Measurements from ENCODE around the gene ZSWIM5. TPM values are rescaled to one million over a fixed set of nuclear protein-coding genes. Genes with fewer than 3 reads are reported as not detected.
"Not testable (repeated sequence)": the region's sequence is repeated elsewhere in the genome, so short reads cannot be mapped to it uniquely, and the experiment has no call there.

ZSWIM5 gene
- total RNA-seq, 1 donor from 2014 or later: 4.1 TPM

GRCh38 chr1:45111239-45111638, 95.2 kb downstream of the ZSWIM5 start:
- TF ChIP-seq CTCF (IDR thresholded peaks at IDR 0.05): no peak
- peaks cover 2% of the 10 kb centered on the region for H3K4me1 ChIP-seq
- no peak overlapping the region for H3K27ac ChIP-seq
- H3K4me3 ChIP-seq: no peak overlapping the region
- H3K9me3 ChIP-seq: no peaks in the 10 kb centered on the region
- no peaks in the 10 kb centered on the region for H3K36me3 ChIP-seq
- no peaks in the 10 kb centered on the region for H3K27me3 ChIP-seq
- ATAC-seq (no peak), DNase-seq (no peak)
- intact Hi-C loops (cut with DNase I): no loop called here

GRCh38 chr1:45107782-45108181, 98.6 kb downstream of the ZSWIM5 start:
- intact Hi-C loops (cut with DNase I): no loop called here
- no peak overlapping the region for H3K27ac ChIP-seq
- DNase-seq (no peak), ATAC-seq (no peak)
- H3K36me3 ChIP-seq: no peaks in the 10 kb centered on the region
- TF ChIP-seq CTCF (IDR thresholded peaks at IDR 0.05): no peak
- H3K27me3 ChIP-seq: no peaks in the 10 kb centered on the region
- H3K9me3 ChIP-seq: no peaks in the 10 kb centered on the region
- H3K4me1 ChIP-seq: no peaks in the 10 kb centered on the region
- H3K4me3 ChIP-seq: no peak overlapping the region

GRCh38 chr1:45106864-45107263, 99.5 kb downstream of the ZSWIM5 start:
- H3K4me1 ChIP-seq; H3K9me3 ChIP-seq; H3K36me3 ChIP-seq; H3K4me3 ChIP-seq; H3K27ac ChIP-seq; ATAC-seq; intact Hi-C loops (cut with DNase I); H3K27me3 ChIP-seq; DNase-seq: not testable (repeated sequence)

- H3K27me3 ChIP-seq; H3K4me3 ChIP-seq; ATAC-seq; DNase-seq; H3K9me3 ChIP-seq; intact Hi-C loops (cut with DNase I); H3K27ac ChIP-seq; H3K4me1 ChIP-seq; H3K36me3 ChIP-seq: not testable (repeated sequence)
Measured at GRCh38 chr1:45106156-45106545, 100.3 kb downstream of the ZSWIM5 start.

GRCh38 chr1:45105486-45106155, 100.8 kb downstream of the ZSWIM5 start:
- DNase-seq; H3K27ac ChIP-seq; ATAC-seq; H3K9me3 ChIP-seq; H3K4me3 ChIP-seq; H3K27me3 ChIP-seq; intact Hi-C loops (cut with DNase I); H3K36me3 ChIP-seq; H3K4me1 ChIP-seq: not testable (repeated sequence)

GRCh38 chr1:45103534-45103933, 102.9 kb downstream of the ZSWIM5 start:
- Histone ChIP-seq H3K36me3 (no peaks in the 10 kb centered on the region), H3K9me3 (no peaks in the 10 kb centered on the region), H3K4me3 (no peak overlapping the region), H3K27me3 (no peaks in the 10 kb centered on the region), H3K4me1 (no peaks in the 10 kb centered on the region), H3K27ac (no peak overlapping the region)
- TF ChIP-seq CTCF (IDR thresholded peaks at IDR 0.05): no peak
- DNase-seq: no peak
- intact Hi-C loops (cut with DNase I): no loop called here
- ATAC-seq: no peak

- no peak overlapping the region for H3K27ac ChIP-seq
- H3K4me1 ChIP-seq: no peaks in the 10 kb centered on the region
- no peak for TF ChIP-seq CTCF (IDR thresholded peaks at IDR 0.05)
- DNase-seq: no peak
- no peaks in the 10 kb centered on the region for H3K36me3 ChIP-seq
- no peaks in the 10 kb centered on the region for H3K27me3 ChIP-seq
- no peak for ATAC-seq
- intact Hi-C loops (cut with DNase I): no loop called here
- H3K4me3 ChIP-seq: no peak overlapping the region
- H3K9me3 ChIP-seq: no peaks in the 10 kb centered on the region
Measured at GRCh38 chr1:45101947-45102346, 104.5 kb downstream of the ZSWIM5 start.

GRCh38 chr1:45101528-45101927, 104.9 kb downstream of the ZSWIM5 start:
- H3K27ac ChIP-seq; H3K36me3 ChIP-seq; H3K9me3 ChIP-seq; intact Hi-C loops (cut with DNase I); ATAC-seq; H3K4me3 ChIP-seq; DNase-seq; H3K27me3 ChIP-seq; H3K4me1 ChIP-seq: not testable (repeated sequence)

Data from upper lobe of right lung (tissue), 1 donor.